AG10803 (cell line): Measurements from ENCODE around the gene GALNTL6.

Experiments used
- DNase-seq: peaks from one replicate; pipeline ENCODE4 v3.0.0; 2010; ENCODE audit warnings: low read depth
- H3K4me3 ChIP-seq: 2 replicates; pipeline ENCODE4 v1.5.1; 2011; ENCODE audit warnings: mild to moderate bottlenecking, low read length, control low read depth
- CTCF ChIP-seq: conservative IDR thresholded peaks from 2 replicates; pipeline ENCODE4 v1.5.1; 2011; ENCODE audit warnings: mild to moderate bottlenecking, low read length, control low read depth, inconsistent platforms

Gene GALNTL6

GRCh38 chr4:172938072-172938829 is 1125.0 kb downstream of the GALNTL6 start:
- no peak for TF ChIP-seq CTCF
- no peak overlapping the region for H3K4me3 ChIP-seq
- no peak for DNase-seq

DNA sequence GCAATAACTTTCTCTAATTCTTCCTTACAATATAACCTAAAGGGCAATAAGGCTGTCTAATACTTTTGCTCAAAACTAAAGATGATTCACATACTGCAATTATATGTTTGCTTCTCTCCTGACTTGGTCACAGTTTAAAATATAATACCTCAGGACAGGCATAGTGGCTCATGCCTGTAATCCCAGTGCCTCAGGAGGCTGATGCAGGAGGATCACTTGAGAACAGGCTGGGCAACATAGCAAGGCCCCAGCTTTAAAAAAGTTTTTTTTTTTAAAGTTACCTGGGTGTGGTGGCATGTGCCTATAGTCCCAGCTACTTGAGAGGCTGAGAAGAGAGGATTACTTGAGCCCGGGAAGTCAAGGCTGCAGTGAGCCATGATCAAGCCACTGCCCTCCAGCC is 1125.7 kb downstream of the GALNTL6 start:
- H3K4me3 ChIP-seq = no peak overlapping the region
- TF ChIP-seq CTCF = no peak
- DNase-seq = no peak

GRCh38 chr4:172942840-172943239 is 1129.6 kb downstream of the GALNTL6 start:
- DNase-seq = no peak
- H3K4me3 ChIP-seq = no peak overlapping the region
- no peak for TF ChIP-seq CTCF

DNA sequence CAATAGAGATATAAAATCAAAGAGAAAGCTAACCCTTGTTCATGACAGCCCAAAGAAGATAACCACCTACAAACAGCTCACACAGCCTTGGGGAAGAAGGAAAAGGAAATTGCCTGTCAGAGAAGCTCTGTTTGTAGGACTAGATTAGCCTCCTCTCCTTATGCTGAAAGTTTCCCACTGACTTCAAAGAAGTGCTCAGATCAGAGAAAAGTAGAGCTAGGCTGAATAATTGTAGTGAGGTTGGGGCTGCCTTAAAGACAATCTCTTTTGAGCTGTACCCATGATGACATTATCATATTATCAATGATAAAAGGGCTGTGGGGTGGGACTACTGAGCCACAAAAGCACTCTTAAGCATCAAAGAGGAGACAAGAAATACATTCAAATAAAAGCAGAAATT is 1132.4 kb downstream of the GALNTL6 start:
- TF ChIP-seq CTCF = no peak
- no peak overlapping the region for H3K4me3 ChIP-seq
- no peak for DNase-seq

- TF ChIP-seq CTCF = no peak
- H3K4me3 ChIP-seq = no peak overlapping the region
- DNase-seq = no peak
Observed at GRCh38 chr4:172946503-172946902, 1133.3 kb downstream of the GALNTL6 start.

DNA sequence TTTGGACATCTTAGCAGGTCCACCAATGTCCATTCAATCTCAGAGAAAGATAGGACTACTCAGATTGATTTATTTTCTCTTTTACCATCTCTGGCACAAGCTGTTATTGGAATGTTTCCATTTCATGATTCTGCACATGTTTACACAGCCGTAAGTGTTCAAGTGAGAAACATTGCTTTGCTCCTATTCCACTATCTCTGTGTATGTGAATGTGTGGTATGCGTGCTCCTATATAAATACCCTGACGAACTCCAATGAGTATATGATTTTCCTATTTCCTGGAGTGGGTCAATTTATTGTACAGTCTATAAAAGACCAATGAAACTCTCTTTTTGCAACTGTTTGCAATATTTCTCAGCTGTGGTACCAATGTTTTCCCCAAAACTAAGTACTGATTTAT is 1134.4 kb downstream of the GALNTL6 start:
- DNase-seq = no peak
- no peak for TF ChIP-seq CTCF
- no peak overlapping the region for H3K4me3 ChIP-seq

DNA sequence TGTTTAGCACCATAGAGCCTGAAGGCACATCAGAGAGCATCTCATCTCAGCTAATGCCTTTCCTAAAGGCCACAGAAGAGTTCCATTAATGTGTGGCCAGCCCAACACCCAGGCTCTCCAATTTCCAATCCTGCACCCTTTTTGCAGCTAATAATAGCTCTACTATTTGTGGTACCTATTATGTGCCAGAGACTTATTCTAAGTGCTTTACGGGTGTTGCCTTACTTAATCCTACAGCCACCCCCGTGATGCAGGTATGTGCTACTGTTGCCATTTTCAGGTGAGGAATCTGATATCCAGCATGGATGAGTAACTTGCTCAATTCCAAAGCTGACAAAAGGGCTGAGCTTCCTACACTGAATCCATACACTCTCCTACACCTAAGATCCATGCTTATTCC is 1137.8 kb downstream of the GALNTL6 start:
- no peak for DNase-seq
- no peak overlapping the region for H3K4me3 ChIP-seq
- TF ChIP-seq CTCF = no peak
